H9 (cell line): ENCODE data around the gene FHIT. TPM values are rescaled to one million over a fixed set of nuclear protein-coding genes. Genes with fewer than 3 reads are reported as not detected.

Experiments
- DNase-seq: peaks from one replicate; pipeline ENCODE4 v3.0.0-alpha.2; 2017
- H2AFZ ChIP-seq: one replicate; pipeline ENCODE4 v1.6.1; 2013; ENCODE audit warnings: mild to moderate bottlenecking, low read length, control low read depth, moderate library complexity
- H2AK5ac ChIP-seq: 2 replicates; pipeline ENCODE4 v1.6.1; 2013; ENCODE audit warnings: low read length, control low read depth, mixed read lengths; ENCODE audit not compliant: insufficient read length
- H2BK120ac ChIP-seq: one replicate; pipeline ENCODE4 v1.6.1; 2013; ENCODE audit warnings: low read depth, mild to moderate bottlenecking, low read length, control low read depth, inconsistent platforms; ENCODE audit not compliant: poor library complexity, severe bottlenecking
- H2BK12ac ChIP-seq: 2 replicates; pipeline ENCODE4 v1.6.1; 2013; ENCODE audit warnings: low read length, control low read depth, mixed read lengths, low read depth; ENCODE audit not compliant: insufficient read length
- H2BK15ac ChIP-seq: 2 replicates; pipeline ENCODE4 v1.6.1; 2013; ENCODE audit warnings: low read depth, low read length, control low read depth
- H2BK20ac ChIP-seq: one replicate; pipeline ENCODE4 v1.6.1; 2013; ENCODE audit warnings: low read depth, mild to moderate bottlenecking, low read length, control low read depth, inconsistent platforms; ENCODE audit not compliant: poor library complexity, severe bottlenecking
- H2BK5ac ChIP-seq: 2 replicates; pipeline ENCODE4 v1.6.1; 2013; ENCODE audit warnings: low read length, control low read depth, mixed read lengths; ENCODE audit not compliant: insufficient read length
- H3K14ac ChIP-seq: 2 replicates; pipeline ENCODE4 v1.6.1; 2013; ENCODE audit warnings: low read length, control low read depth; ENCODE audit not compliant: insufficient read depth
- H3K18ac ChIP-seq: 2 replicates; pipeline ENCODE4 v1.6.1; 2013; ENCODE audit warnings: low read depth, mild to moderate bottlenecking, mixed read lengths, low read length, control low read depth; ENCODE audit not compliant: insufficient read length
- H3K23ac ChIP-seq: 2 replicates; pipeline ENCODE4 v1.6.1; 2013; ENCODE audit warnings: low read length, control low read depth, mixed read lengths, low read depth; ENCODE audit not compliant: insufficient read length
- H3K23me2 ChIP-seq: 2 replicates; pipeline ENCODE4 v1.6.1; 2013; ENCODE audit warnings: low read depth, mild to moderate bottlenecking, mixed read lengths, low read length, control low read depth; ENCODE audit not compliant: insufficient read length, poor library complexity, severe bottlenecking
- H3K27ac ChIP-seq: 2 replicates; pipeline ENCODE4 v1.5.1; 2013; ENCODE audit warnings: low read length, control low read depth, mixed read lengths, low read depth; ENCODE audit not compliant: insufficient read length
- H3K27me3 ChIP-seq: 2 replicates; pipeline ENCODE4 v1.6.1; 2013; ENCODE audit warnings: low read length, control low read depth, inconsistent platforms; ENCODE audit not compliant: insufficient read depth
- H3K4ac ChIP-seq: 2 replicates; pipeline ENCODE4 v1.6.1; 2013; ENCODE audit warnings: low read depth, mild to moderate bottlenecking, control low read depth, inconsistent platforms, low read length, moderate library complexity
- H3K4me1 ChIP-seq: 2 replicates; pipeline ENCODE4 v1.6.1; 2013; ENCODE audit warnings: low read length, control low read depth, inconsistent platforms; ENCODE audit not compliant: insufficient read depth
- H3K4me2 ChIP-seq: 2 replicates; pipeline ENCODE4 v1.6.1; 2013; ENCODE audit warnings: low read length, control low read depth, mixed read lengths; ENCODE audit not compliant: insufficient read length, insufficient read depth
- H3K56ac ChIP-seq: 2 replicates; pipeline ENCODE4 v1.6.1; 2013; ENCODE audit warnings: low read depth, mild to moderate bottlenecking, mixed read lengths, low read length, control low read depth; ENCODE audit not compliant: insufficient read length
- H3K79me1 ChIP-seq: 2 replicates; pipeline ENCODE4 v1.6.1; 2013; ENCODE audit warnings: low read depth, mild to moderate bottlenecking, moderate library complexity, low read length, control low read depth, inconsistent platforms; ENCODE audit not compliant: insufficient read depth, poor library complexity, severe bottlenecking
- H3K79me2 ChIP-seq: 2 replicates; pipeline ENCODE4 v1.6.1; 2013; ENCODE audit warnings: low read length, control low read depth, inconsistent platforms; ENCODE audit not compliant: insufficient read depth
- H3K9ac ChIP-seq: 2 replicates; pipeline ENCODE4 v1.6.1; 2013; ENCODE audit warnings: low read length, control low read depth, mixed read lengths; ENCODE audit not compliant: insufficient read length; ENCODE audit errors: extremely low read depth
- H3K9me3 ChIP-seq: one replicate; pipeline ENCODE4 v1.6.1; 2013; ENCODE audit warnings: low read depth, low read length, inconsistent platforms; ENCODE audit not compliant: control insufficient read depth
- H3T11ph ChIP-seq: one replicate; pipeline ENCODE4 v1.6.1; 2013; ENCODE audit warnings: mild to moderate bottlenecking, low read length, control low read depth, inconsistent platforms
- H4K20me1 ChIP-seq: one replicate; pipeline ENCODE4 v1.6.1; 2013; ENCODE audit not compliant: control insufficient read depth, insufficient read length, insufficient read depth
- H4K5ac ChIP-seq: 2 replicates; pipeline ENCODE4 v1.6.1; 2013; ENCODE audit warnings: low read depth, mild to moderate bottlenecking, mixed read lengths, low read length, control low read depth; ENCODE audit not compliant: insufficient read length
- H4K8ac ChIP-seq: replicated peaks from 2 replicates; pipeline ENCODE4 v1.6.1; 2013; ENCODE audit warnings: low read length, control low read depth, mixed read lengths, low read depth; ENCODE audit not compliant: insufficient read length
- H4K91ac ChIP-seq: 2 replicates; pipeline ENCODE4 v1.6.1; 2013; ENCODE audit warnings: low read depth, mild to moderate bottlenecking, moderate library complexity, mixed read lengths, low read length, control low read depth; ENCODE audit not compliant: insufficient read length
- H3K27ac Mint-ChIP-seq, 3 experiments: 2 replicates in 2 of 3; 3 replicates in 1 of 3; pipeline ENCODE4 v1.8.0; 2020 to 2021; ENCODE audit warnings: mixed read lengths in 3 of 3, mild to moderate bottlenecking in 1 of 3, moderate library complexity in 1 of 3
- H3K27me3 Mint-ChIP-seq: 2 replicates; pipeline ENCODE4 v1.8.0; 2021; ENCODE audit warnings: low read depth, mild to moderate bottlenecking, moderate library complexity, mixed read lengths
- H3K36me3 Mint-ChIP-seq, 3 experiments: 2 replicates in 2 of 3; 3 replicates in 1 of 3; pipeline ENCODE4 v1.8.0; 2020 to 2021; ENCODE audit warnings: low read depth in 3 of 3, mixed read lengths in 3 of 3; ENCODE audit not compliant: insufficient read depth in 1 of 3
- H3K4me1 Mint-ChIP-seq, 2 experiments: 2 replicates each; pipeline ENCODE4 v1.8.0; 2020; ENCODE audit warnings: mixed read lengths in 2 of 2
- H3K4me3 Mint-ChIP-seq, 2 experiments: 2 replicates in 1 of 2; 3 replicates in 1 of 2; pipeline ENCODE4 v1.8.0; 2020 to 2021; ENCODE audit warnings: mild to moderate bottlenecking in 2 of 2, mixed read lengths in 2 of 2, moderate library complexity in 1 of 2
- H3K9me3 Mint-ChIP-seq, 2 experiments: 2 replicates in 1 of 2; 3 replicates in 1 of 2; pipeline ENCODE4 v1.8.0; 2020; ENCODE audit warnings: mild to moderate bottlenecking in 2 of 2, mixed read lengths in 2 of 2, moderate library complexity in 1 of 2
- CTCF ChIP-seq: fragments of 200-600 bp; sonication (generic); conservative IDR thresholded peaks from 3 replicates; pipeline ENCODE4 v1.8.0; 2021; ENCODE audit warnings: antibody characterized with exemption, mild to moderate bottlenecking
- WGBS: extraction: QIAGEN DNeasy Blood & Tissue Kit; methylation state at CpG from one replicate; pipeline ENCODE4 v1.1.7; 2013; ENCODE audit warnings: missing lambda C conversion rate, low lambda C conversion rate, mixed read lengths; ENCODE audit not compliant: insufficient read length; ENCODE audit errors: extremely low coverage; 5-methylcytosine and 5-hydroxymethylcytosine counted together
- total RNA-seq: library from RNA; stranded (reverse); gene quantifications from 2 replicates; pipeline ENCODE4 v1.2.1, GENCODE V29; 2021

The FHIT gene
- total RNA-seq, 1 experiment from 2014 or later = 3.0 TPM

DNA sequence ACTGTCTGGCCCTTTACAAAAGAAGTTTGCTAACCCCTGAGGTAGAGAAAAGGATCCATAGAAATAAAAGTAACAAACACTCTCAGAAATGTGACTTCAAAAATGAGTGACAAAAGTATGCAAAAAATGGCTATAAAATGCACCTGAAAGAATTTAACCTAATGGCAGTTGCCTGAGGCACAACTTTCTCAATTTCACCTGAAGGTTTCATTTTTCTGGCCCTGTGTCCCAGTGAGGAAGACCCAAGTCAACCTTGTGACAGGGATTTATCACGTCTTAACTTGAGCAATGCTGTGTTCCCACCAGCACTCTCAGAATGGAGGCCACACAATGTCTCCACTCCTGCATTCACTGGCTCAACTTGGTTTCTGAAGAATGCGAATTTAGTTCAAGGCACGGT lies 83.0 kb downstream of the FHIT start:
- DNase-seq = no peak
- Histone ChIP-seq H3K79me1 (no peaks in the 10 kb centered on the region), H2BK15ac (no peak overlapping the region), H3K4ac (no peak overlapping the region), H3K4me1 (no peaks in the 10 kb centered on the region; the same call in 1 of the 2 replicates), H3K14ac (no peak overlapping the region), H3K27ac (no peak overlapping the region), H3K9ac (no peak overlapping the region), H3T11ph (no peak overlapping the region), H2BK12ac (no peak overlapping the region), H3K23ac (no peak overlapping the region), H3K18ac (no peak overlapping the region), H3K9me3 (no peaks in the 10 kb centered on the region), H2AK5ac (no peak overlapping the region), H3K23me2 (no peaks in the 10 kb centered on the region), H2AFZ (no peak overlapping the region), H2BK5ac (no peak overlapping the region), H4K5ac (no peak overlapping the region), H2BK20ac (no peak overlapping the region), H4K8ac (no peak overlapping the region), H3K4me2 (no peak overlapping the region), H3K27me3 (no peaks in the 10 kb centered on the region), H2BK120ac (no peak overlapping the region), H4K20me1 (no peaks in the 10 kb centered on the region), H3K79me2 (no peaks in the 10 kb centered on the region), H3K56ac (no peak overlapping the region), H4K91ac (no peak overlapping the region)
- Mint-ChIP-seq H3K4me1 (peaks cover 11 to 15% of the 10 kb centered on the region in 2 experiments), H3K27ac (no peak overlapping the region; a peak in 1 of 7 replicates), H3K27me3 (no peaks in the 10 kb centered on the region), H3K9me3 (peaks cover 7 to 13% of the 10 kb centered on the region in 2 experiments; a peak in 3 of 5 replicates), H3K36me3 (peaks cover 0 to 23% (median 12%) of the 10 kb centered on the region in 3 experiments; a peak in 4 of 7 replicates), H3K4me3 (no peak overlapping the region)
- no CpG with 5 or more reads among the region's 3 CpGs for WGBS
- no peak for TF ChIP-seq CTCF
